Gastroesophageal sphincter (tissue), 3 donors: ENCODE results near the gene EML1.

Experiments used
- CTCF ChIP-seq, 4 experiments: fragments of 200-600 bp in 2 of 4; fragments of 450-650 bp in 2 of 4; sonication (generic) in 1 of 4; IDR thresholded peaks; one replicate each; pipeline ENCODE4 v1.5.1; 2017 to 2019; ENCODE audit warnings: antibody characterized with exemption in 4 of 4, mild to moderate bottlenecking in 2 of 4, moderate library complexity in 2 of 4
- EP300 ChIP-seq: sonication (generic); formaldehyde crosslinking; IDR thresholded peaks from one replicate; pipeline ENCODE4 v1.6.1; 2017; ENCODE audit warnings: antibody characterized with exemption, mild to moderate bottlenecking
- POLR2A ChIP-seq, 2 donors: fragments of 450-650 bp; IDR thresholded peaks; one replicate each; pipeline ENCODE4 v1.6.1; 2017; ENCODE audit warnings: antibody characterized with exemption in 2 of 2, mild to moderate bottlenecking in 2 of 2, moderate library complexity in 1 of 2
- POLR2AphosphoS5 ChIP-seq: sonication (generic); formaldehyde crosslinking; IDR thresholded peaks from one replicate; pipeline ENCODE4 v1.6.1; 2017; ENCODE audit warnings: antibody characterized with exemption

GRCh38 chr14:99921425-99921824, 128.2 kb downstream of the EML1 start:
- no peak for TF ChIP-seq POLR2A (IDR thresholded peaks at IDR 0.05)
- TF ChIP-seq CTCF (IDR thresholded peaks at IDR 0.05): no peak
- TF ChIP-seq POLR2AphosphoS5: no peak
- TF ChIP-seq EP300: no peak
